KOPT-K1 (cell line): ENCODE data around the gene YEATS2.

Experiments used
- H3K27ac ChIP-seq: fragments of 200-600 bp; sonication (generic); 2 replicates; pipeline ENCODE4 v1.5.1; 2016; ENCODE audit warnings: antibody characterized with exemption, mild to moderate bottlenecking, low read depth, low read length; ENCODE audit not compliant: poor library complexity, severe bottlenecking
- H3K36me3 ChIP-seq: fragments of 200-600 bp; sonication (generic); 2 replicates; pipeline ENCODE4 v1.5.1; 2017; ENCODE audit warnings: antibody characterized with exemption, mild to moderate bottlenecking, low read length, moderate library complexity; ENCODE audit not compliant: insufficient read depth
- H3K9me3 ChIP-seq: fragments of 200-600 bp; sonication (generic); 2 replicates; pipeline ENCODE4 v1.5.1; 2017; ENCODE audit warnings: antibody characterized with exemption, low read length, mild to moderate bottlenecking; ENCODE audit not compliant: insufficient read depth, poor library complexity, severe bottlenecking

YEATS2 gene

DNA sequence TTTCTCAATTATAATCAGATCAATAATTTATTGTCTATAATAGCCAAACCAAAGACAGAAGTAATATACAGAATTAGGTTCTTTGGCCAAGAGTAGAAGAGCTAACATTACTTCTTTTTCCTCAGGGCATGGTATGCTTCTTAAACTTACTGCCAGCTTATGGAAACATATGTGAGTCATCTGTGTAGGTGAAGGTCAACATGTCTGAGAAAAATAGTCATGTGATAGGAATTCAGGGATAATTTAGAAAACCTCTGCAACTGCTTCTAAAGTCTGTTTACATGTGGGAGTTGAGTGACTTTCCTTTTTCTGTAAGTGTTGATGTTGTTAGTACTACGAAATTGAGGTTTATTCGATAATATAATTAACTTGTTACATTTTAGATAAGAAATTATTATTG lies 147.0 kb downstream of the YEATS2 start:
- H3K36me3 ChIP-seq: peaks cover 90% of the 10 kb centered on the region
- H3K9me3 ChIP-seq: no peaks in the 10 kb centered on the region
- no peak overlapping the region for H3K27ac ChIP-seq

DNA sequence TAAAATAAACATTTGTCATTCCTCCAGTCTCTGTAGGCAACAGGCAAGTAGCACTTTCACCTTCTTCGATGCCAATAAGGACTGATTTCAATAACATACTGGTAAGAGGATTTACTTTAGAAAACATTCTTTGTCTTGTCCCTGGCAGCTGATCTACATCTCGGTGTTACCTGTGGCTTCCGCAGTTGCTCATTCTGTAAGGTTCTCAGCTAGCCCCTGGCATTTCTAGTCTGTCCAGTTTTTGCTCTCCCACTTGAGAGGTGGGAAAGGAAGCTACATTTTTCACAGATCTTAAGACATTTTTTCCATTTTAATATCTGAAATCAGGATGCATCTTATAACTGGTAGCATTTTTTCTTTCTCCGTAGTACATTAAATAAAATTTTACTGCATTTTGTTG lies 147.5 kb downstream of the YEATS2 start:
- Histone ChIP-seq H3K9me3 (no peaks in the 10 kb centered on the region), H3K27ac (no peak overlapping the region), H3K36me3 (peaks cover 89% of the 10 kb centered on the region)

DNA sequence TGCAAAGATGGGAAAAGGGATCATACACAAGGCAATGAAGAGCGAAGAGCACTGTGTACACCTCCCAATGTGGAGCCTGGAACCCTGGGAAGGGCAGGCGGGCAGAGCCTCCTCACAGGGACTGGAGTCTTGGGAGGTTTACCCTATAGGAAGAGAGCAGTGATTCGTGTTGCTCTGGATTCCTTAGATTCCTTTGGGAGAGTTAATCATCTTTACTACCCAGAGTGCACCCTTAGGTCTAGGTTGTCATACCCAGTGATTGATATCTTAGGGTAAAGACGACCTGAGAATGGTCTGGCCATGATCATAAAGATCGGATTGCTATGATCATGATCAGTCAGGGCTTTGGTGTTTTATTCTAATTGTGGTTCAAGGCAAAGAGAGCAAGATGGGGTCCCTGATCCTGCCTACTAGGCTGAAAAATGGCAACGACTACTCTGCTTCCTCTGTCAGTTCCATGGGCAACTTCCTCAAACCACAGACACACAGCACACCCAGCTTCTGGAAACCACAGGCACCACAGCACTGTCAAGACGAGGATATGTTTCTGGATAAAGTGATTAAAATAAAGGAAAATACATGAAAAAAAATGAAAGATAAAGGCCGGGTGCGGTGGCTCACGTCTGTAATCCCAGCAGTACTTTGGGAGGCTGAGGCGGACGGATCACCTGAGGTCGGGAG lies 148.2 kb downstream of the YEATS2 start:
- no peaks in the 10 kb centered on the region for H3K9me3 ChIP-seq
- no peak overlapping the region for H3K27ac ChIP-seq
- peaks cover 90% of the 10 kb centered on the region for H3K36me3 ChIP-seq

- H3K9me3 ChIP-seq: no peaks in the 10 kb centered on the region
- no peak overlapping the region for H3K27ac ChIP-seq
- peaks cover 76% of the 10 kb centered on the region for H3K36me3 ChIP-seq
These were observed 156.9 kb downstream of the YEATS2 start for GRCh38 chr3:183854318-183855035.

GRCh38 chr3:183857863-183858262 lies 160.3 kb downstream of the YEATS2 start:
- no peaks in the 10 kb centered on the region for H3K9me3 ChIP-seq
- peaks cover 82% of the 10 kb centered on the region for H3K36me3 ChIP-seq
- no peak overlapping the region for H3K27ac ChIP-seq
